Nucleus accumbens (tissue), 56 donors: Measurements from ENCODE around the gene CYP3A4.
"Not testable (repeated sequence)": the region's sequence is repeated elsewhere in the genome, so short reads cannot be mapped to it uniquely, and the experiment has no call there.

Experiments used
- DNase-seq, 56 donors: peaks; one replicate each; lab custom pipeline; 2025; lab: John Stamatoyannopoulos, UW

The CYP3A4 gene

GRCh38 chr7:99730238-99730810 lies 53.7 kb downstream of the CYP3A4 start:
- no peak for DNase-seq

- DNase-seq: no peak
Observed at GRCh38 chr7:99729486-99730237, 54.3 kb downstream of the CYP3A4 start.

- DNase-seq: no peak
Observed at GRCh38 chr7:99728615-99729014, 55.4 kb downstream of the CYP3A4 start.

GRCh38 chr7:99723201-99723600 lies 60.8 kb downstream of the CYP3A4 start:
- not testable (repeated sequence) for DNase-seq

GRCh38 chr7:99720800-99721595 lies 63.0 kb downstream of the CYP3A4 start:
- no peak for DNase-seq

- no peak for DNase-seq
Observed at GRCh38 chr7:99719996-99720769, 63.8 kb downstream of the CYP3A4 start.

- DNase-seq: no peak
Observed at GRCh38 chr7:99713995-99714570, 69.9 kb downstream of the CYP3A4 start.

GRCh38 chr7:99709838-99710578 lies 74.0 kb downstream of the CYP3A4 start:
- no peak for DNase-seq

GRCh38 chr7:99709260-99709659 lies 74.7 kb downstream of the CYP3A4 start:
- no peak for DNase-seq

- no peak for DNase-seq
Observed at GRCh38 chr7:99707096-99707495, 76.9 kb downstream of the CYP3A4 start.
